Stimulated activated CD8-positive, alpha-beta memory T cell treated with anti-CD3 and anti-CD28 coated beads, Interleukin-12 subunit alpha, Interleukin-12 subunit beta, amount 100 ng/mL, for 24 hours (primary cell): Measurements from ENCODE around the gene SNRNP25.
A peak's percentile ranks its signal among the peaks of the same experiment; 100 is the strongest.

Experiments used
- DNase-seq: peaks from one replicate; pipeline ENCODE4 v3.0.0-alpha.2; 2020; ENCODE audit errors: extremely low read depth

SNRNP25 gene

DNA sequence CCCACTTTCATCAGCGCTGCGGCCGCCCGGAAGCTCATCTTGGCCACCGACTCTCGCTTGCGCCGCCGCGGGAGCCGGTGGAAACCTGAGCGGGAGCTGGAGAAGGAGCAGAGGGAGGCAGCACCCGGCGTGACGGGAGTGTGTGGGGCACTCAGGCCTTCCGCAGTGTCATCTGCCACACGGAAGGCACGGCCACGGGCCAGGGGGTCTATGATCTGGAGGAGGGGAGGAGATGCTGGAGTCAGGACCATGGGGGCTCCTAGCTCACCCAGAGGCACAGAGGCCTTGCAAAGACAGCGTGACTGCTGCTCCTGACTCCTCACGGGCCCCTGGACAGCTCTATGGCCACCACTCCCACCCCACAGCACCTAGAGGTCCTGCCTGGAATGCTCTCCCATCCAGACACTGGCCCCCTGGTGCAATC is 9.4 kb downstream of the SNRNP25 start:
- DNase-seq, result no peak

- no peak for DNase-seq
These were observed 9.8 kb downstream of the SNRNP25 start for GRCh38 chr16:63466-63865.

- no peak for DNase-seq
These were observed 10.6 kb downstream of the SNRNP25 start for GRCh38 chr16:63998-64913.

DNA sequence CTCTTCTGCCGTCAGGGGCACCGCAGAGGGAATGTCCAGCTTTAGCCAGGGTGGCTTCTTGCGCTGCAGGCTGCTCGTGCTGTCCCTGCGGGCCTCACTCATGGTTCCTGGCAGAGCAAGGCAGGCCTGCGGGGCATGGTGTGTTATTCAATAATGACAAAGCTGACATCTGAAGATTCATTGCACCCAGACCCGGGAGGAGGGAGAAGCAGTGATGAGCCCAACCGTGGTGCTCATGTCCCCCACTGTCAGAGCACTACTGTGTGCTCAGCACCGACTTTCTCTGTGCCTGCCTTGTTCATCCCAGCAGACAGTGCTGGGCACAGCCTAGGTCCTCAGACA is 11.3 kb downstream of the SNRNP25 start:
- no peak for DNase-seq

DNA sequence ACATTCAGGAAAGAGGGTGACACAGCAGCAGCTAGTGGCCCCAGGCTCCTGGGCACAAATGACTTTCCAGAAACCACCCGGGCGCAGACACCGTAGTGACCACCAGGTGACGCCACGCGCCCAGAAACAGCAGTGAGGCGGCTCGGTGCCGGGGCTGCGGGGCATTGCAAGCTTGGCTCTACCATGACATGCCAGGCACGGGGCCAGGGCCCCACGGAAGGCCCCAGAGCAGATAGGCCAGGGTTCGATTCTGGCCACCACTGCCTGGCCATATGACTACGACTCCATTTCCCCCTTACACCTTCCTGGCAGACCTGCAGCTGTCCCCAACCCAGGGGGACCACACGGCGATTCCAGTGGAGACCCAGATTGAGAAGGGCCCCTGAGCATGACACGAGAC is 12.1 kb downstream of the SNRNP25 start:
- peak; percentile 58 for DNase-seq

DNA sequence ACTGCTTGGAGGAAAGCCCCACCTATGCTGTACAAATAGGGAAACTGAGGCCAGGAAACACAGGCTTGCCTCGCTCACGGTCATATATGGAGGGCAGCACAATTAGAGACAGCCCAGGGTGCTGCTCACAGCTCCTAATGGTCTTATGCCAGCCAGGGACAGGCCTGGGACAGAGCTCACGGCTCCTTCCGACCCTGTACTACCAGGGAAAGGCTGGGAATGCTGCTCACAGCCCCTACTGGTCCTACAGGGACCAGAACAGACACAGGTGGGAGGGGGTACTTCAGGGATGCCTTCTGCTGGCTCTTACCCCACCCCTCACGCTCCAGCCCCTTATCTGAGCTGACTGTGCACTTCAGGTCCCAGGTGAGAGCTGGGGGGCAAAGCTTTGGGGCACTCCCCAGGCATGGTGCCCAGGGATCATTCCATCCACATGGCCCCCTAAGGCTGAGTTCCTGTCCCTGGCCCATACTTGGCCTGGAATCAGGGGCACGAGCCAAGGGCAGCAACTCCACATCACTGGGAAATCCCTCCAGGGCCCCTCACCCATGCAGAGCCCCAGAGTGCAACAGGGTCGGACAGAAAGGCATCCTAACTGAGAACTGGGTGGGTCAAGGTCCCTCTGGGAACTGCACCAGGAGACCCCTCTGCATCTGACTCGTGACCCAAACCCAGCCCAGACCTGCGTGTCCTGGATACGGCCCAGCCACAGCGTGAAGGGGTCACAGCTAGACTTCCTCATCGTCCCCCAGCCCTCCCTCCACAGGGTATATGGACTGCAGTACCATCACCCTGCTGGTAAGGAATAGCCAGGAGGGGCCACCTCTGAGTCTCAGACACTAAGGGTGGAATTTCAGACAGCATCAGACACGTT is 12.9 kb downstream of the SNRNP25 start:
- no peak for DNase-seq

- no peak for DNase-seq
These were observed 13.7 kb downstream of the SNRNP25 start for GRCh38 chr16:67183-67791.

GRCh38 chr16:67884-68789 is 14.5 kb downstream of the SNRNP25 start:
- DNase-seq, result no peak

DNA sequence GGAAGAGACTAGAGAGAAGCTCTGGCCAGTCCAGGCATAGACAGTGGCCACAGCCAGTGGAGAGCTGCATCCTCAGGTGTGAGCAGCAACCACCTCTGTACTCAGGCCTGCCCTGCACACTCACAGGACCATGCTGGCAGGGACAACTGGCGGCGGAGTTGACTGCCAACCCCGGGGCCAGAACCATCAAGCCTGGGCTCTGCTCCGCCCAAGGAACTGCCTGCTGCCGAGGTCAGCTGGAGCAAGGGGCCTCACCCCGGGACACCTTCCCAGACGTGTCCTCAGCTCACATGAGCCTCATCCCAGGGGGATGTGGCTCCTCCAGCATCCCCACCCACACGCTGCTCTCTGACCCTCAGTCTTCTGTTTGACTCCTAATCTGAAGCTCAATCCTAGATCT is 15.6 kb downstream of the SNRNP25 start:
- DNase-seq, result no peak

- no peak for DNase-seq
These were observed 17.5 kb downstream of the SNRNP25 start for GRCh38 chr16:71210-71539.

DNA sequence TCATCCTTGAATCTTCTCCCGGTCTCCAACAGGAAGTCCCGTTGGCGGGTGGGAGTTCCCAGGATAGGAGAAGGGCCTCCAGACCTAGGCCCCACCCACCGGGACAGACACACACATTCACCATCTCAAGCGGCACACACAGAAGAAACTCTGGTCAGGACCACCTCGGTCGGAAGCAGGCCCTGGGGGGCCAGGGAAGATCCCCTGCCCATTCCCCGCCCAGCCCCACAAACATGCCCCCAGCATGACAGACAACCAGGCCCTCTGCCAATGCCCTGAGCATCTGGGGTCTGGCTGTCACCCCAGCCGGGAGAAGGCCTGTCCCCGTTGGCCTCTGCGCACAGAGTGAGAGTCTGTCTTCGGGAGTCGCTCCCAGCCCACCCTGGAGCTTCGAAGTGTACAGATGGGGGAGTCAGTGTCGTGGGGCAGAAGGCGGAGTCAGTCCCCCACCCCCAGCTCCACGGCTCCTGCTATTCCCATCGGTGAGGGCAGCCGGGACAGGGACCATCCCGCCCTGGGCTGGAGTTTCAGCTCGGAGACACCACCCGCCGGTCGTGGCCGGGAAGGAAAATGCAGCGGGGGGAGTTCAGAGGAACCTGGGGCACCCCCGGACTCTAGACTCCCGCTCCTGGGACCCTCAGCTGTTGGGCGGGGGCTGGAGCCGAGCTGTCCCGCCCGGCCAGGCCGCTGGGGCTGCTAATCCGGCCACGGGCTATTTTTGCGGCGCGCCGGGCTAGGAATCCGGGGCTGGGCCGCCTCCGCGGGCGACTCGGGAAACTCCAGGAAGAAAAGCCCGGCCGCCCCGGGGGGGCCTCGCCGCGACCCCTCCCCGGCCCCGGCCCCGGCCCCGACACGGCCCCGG is 18.1 kb downstream of the SNRNP25 start:
- no peak for DNase-seq

DNA sequence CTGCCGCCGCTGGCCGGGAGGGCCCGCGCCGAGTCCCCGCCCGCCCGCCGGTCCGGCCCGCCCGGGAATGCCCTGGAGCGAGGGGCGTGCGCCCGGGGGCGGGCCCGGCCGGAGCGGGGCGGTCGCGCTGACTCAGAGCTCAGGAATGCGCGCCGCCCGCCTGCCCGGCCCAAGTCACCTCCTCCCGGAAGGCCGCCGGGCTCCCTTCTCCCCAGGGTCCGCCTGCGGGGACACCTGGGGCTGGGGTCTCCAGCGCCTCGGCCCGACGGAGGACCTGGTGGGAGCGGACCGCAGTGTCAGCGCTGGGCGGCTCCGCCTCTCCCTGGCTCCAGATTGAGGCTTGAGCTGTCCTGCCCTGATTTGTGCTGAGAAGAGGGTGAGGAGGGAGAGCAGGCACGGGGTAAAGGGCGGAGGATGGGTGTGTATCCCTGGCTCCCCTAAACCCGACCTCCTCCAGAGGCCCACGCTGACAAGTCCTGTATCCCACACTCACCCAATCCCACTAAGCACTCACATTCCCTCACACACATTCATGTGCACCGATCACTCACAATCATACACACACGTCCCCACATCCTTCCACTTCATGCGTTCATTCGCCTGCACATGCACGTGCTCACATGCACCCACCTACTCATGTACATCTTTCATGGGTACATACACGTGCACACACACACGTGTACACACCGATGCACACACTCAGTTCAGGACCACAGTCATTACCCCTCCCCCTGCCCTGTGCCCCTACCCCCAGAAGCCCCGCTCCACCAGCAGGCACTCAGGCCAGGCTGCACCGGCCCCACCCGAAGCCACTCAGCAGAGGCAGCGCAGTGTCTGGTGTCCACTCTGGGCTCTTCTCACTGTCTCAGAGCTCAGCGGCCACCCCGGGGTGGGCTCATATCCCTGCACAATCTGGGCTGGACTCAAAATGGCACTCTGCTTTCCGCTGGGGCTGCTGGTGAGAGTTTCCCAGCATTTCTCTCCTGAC is 19.2 kb downstream of the SNRNP25 start, which contains the start of gene RHBDF1:
RHBDF1 (minus strand) TSS at position 71 of the 988 bp plus-strand sequence. CDS start 7,616 bp downstream, outside the sequence.
- no peak for DNase-seq

GRCh38 chr16:74051-74746 is 20.6 kb downstream of the SNRNP25 start:
- DNase-seq, result no peak

- DNase-seq, result no peak
These were observed 21.2 kb downstream of the SNRNP25 start for GRCh38 chr16:74747-75334.

DNA sequence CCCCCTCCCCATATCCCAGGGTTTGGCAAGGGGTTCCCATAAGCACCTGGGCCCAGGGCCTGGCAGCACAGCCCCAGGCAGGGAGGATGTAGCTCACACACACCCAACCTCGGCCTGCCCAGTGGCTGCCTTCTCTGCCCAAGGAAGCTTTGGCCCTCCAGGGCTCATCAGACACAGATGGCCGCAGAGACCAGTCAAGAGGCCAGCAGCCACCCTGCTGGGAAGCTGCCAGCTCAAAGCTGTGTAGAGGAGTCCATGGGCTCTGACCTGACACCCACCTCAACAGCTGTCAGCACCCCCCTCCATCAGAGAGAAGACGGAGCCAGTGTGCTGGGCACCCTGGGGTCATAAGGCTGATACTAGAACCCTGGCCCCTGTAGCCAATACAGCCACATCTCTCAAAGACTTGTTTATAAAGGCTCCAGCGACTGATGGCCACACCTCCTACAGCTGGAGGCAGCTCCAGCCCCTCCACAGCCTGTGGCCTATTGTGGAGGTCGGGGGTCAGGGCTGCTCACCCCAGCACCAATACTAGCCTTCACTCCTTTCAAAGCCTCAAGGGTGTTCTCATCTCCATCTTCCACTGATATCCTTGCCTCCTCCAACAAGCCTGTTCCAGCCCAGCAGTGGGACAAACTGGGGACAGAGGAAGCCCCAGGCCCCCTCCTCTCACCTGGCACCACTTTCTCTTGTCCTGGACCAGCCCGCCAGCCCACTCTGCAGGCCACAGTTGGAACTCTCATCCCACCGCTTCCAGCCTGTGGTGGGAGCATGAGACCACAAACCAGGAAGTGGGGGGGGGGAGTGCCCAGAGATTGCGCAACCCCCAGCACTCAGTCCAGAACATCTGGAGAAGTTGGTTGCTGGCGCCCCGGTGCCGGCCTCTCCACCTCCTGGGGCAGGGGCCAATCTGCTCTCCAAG is 22.2 kb downstream of the SNRNP25 start:
- no peak for DNase-seq

- DNase-seq, result no peak
These were observed 23.1 kb downstream of the SNRNP25 start for GRCh38 chr16:76535-77272.
